Progenitor cell of endocrine pancreas (in vitro differentiated cells): ENCODE results near the gene SF3A1. TPM values are rescaled to one million over a fixed set of nuclear protein-coding genes. Genes with fewer than 3 reads are reported as not detected.
A peak's percentile ranks its signal among the peaks of the same experiment; 100 is the strongest.

ENCODE experiments used
- DNase-seq: peaks from one replicate; pipeline ENCODE4 v3.0.0; 2021; ENCODE audit warnings: low spot score; ENCODE audit not compliant: unreplicated experiment
- H3K27ac Mint-ChIP-seq: 2 replicates; pipeline ENCODE4 v1.8.0; 2021; ENCODE audit warnings: mild to moderate bottlenecking, moderate library complexity, mixed read lengths
- H3K27me3 Mint-ChIP-seq: 2 replicates; pipeline ENCODE4 v1.8.0; 2021; ENCODE audit warnings: mixed read lengths
- H3K36me3 Mint-ChIP-seq: 2 replicates; pipeline ENCODE4 v1.8.0; 2022; ENCODE audit warnings: mixed read lengths; ENCODE audit not compliant: insufficient read depth
- H3K4me1 Mint-ChIP-seq: 2 replicates; pipeline ENCODE4 v1.8.0; 2021; ENCODE audit warnings: low read depth, mixed read lengths
- H3K4me3 Mint-ChIP-seq: 2 replicates; pipeline ENCODE4 v1.8.0; 2021; ENCODE audit warnings: low read depth, mild to moderate bottlenecking, moderate library complexity, mixed read lengths
- H3K9me3 Mint-ChIP-seq: 2 replicates; pipeline ENCODE4 v1.8.0; 2021; ENCODE audit warnings: low read depth, mixed read lengths
- total RNA-seq: library from RNA; stranded (reverse); gene quantifications from 2 replicates; pipeline ENCODE4 v1.2.1, GENCODE V29; 2021
- TF ChIP-seq, protein P1 (sequence below): fragments of 200-600 bp; sonication (generic); IDR thresholded peaks from one replicate; pipeline ENCODE4 v1.5.0; 2021; ENCODE audit warnings: antibody characterized with exemption, mild to moderate bottlenecking; ENCODE audit not compliant: unreplicated experiment

Gene SF3A1
- total RNA-seq, 1 donor from 2014 or later: 165 TPM

DNA sequence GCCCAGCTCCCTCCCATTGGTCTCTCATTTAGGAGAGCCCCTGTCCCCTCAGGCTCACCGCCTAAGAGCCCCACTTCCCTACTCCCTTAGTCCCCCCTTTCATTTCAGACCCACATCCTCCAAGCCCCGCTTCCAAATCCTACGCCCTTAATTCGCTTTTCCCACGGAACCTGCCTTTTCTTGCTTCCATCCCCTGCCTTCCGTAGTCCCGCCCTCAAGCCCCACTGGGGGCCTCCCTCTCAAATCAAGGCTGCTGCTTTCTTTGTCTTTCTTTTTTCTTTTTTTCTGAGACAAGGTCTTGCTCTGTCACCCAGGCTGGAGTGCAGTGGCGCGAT lies 509 bp upstream of the SF3A1 start:
- Mint-ChIP-seq H3K27me3 (no peaks in the 10 kb centered on the region), H3K27ac (peak overlapping the region; percentile 95), H3K9me3 (no peaks in the 10 kb centered on the region), H3K4me3 (peak overlapping the region; percentile 97), H3K4me1 (peaks cover 23% of the 10 kb centered on the region), H3K36me3 (peaks cover 4% of the 10 kb centered on the region)
- no peak for DNase-seq
- TF ChIP-seq, protein P1, sequence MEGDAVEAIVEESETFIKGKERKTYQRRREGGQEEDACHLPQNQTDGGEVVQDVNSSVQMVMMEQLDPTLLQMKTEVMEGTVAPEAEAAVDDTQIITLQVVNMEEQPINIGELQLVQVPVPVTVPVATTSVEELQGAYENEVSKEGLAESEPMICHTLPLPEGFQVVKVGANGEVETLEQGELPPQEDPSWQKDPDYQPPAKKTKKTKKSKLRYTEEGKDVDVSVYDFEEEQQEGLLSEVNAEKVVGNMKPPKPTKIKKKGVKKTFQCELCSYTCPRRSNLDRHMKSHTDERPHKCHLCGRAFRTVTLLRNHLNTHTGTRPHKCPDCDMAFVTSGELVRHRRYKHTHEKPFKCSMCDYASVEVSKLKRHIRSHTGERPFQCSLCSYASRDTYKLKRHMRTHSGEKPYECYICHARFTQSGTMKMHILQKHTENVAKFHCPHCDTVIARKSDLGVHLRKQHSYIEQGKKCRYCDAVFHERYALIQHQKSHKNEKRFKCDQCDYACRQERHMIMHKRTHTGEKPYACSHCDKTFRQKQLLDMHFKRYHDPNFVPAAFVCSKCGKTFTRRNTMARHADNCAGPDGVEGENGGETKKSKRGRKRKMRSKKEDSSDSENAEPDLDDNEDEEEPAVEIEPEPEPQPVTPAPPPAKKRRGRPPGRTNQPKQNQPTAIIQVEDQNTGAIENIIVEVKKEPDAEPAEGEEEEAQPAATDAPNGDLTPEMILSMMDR: no peak

DNA sequence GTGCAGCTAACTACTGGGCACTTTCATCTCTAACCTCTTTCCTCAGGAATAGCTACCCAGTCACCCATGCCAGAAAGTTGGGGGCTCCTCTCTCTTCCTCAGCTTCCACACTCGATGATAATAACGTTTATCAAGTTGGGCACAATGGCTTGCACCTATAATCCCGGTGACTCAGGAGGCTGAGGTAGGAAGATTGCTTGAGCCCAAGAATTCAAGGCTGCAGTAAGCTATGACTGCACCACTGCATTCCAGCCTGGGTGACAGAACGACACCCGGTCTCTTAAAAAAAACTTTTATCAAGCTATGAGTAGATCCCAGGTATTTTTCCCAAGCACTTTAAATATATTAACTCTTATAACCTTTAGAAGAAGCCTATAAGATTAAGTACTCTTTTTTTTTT lies 2.0 kb downstream of the SF3A1 start:
- TF ChIP-seq, protein P1: no peak
- H3K9me3 Mint-ChIP-seq: no peaks in the 10 kb centered on the region
- peaks cover 23% of the 10 kb centered on the region for H3K4me1 Mint-ChIP-seq
- DNase-seq: no peak
- no peak overlapping the region for H3K27ac Mint-ChIP-seq
- peaks cover 15% of the 10 kb centered on the region for H3K36me3 Mint-ChIP-seq
- peak overlapping the region; percentile 97 for H3K4me3 Mint-ChIP-seq
- no peaks in the 10 kb centered on the region for H3K27me3 Mint-ChIP-seq

DNA sequence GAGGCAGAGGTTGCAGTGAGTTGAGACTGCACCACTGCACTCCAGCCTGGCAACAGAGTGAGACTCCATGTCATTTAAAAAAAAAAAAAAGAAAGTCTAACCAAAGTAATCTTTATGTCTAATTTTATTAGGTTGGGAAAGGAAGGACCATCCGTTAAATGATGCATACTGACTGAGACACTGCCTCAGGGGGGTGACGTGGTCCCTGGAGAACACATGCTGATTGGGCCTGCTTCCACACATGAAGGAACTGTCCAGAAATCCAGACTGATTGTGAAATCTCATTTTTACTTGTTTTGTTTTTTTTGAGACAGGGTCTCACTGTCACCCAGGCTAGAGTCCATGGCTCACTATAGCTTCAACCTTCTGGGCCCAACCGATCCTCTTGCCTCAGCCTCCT lies 5.5 kb downstream of the SF3A1 start:
- TF ChIP-seq, protein P1: no peak
- no peak for DNase-seq
- Mint-ChIP-seq H3K4me3 (no peak overlapping the region), H3K27ac (no peak overlapping the region), H3K36me3 (peaks cover 21% of the 10 kb centered on the region), H3K27me3 (no peaks in the 10 kb centered on the region), H3K4me1 (peaks cover 17% of the 10 kb centered on the region), H3K9me3 (no peaks in the 10 kb centered on the region)

DNA sequence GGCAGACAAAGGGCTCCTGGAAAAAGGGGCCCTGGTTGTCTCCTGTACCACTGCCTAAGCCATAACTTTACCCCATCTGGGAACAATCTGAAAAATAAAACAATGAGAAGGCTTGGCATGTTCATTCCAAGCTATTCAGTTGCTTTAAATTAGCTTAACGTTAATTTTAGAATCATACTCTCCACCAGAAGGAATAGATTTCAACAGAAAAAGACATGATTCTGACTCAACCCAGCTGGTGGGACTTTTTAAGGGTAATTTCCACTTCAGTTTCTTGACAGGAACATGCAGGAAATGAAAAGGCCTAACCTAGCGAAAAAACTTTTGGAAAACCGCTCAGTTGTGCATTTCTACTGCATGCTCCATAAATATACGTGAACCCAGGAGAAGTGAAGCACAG lies 7.9 kb downstream of the SF3A1 start:
- H3K4me3 Mint-ChIP-seq: no peak overlapping the region
- TF ChIP-seq, protein P1: no peak
- H3K9me3 Mint-ChIP-seq: no peaks in the 10 kb centered on the region
- H3K27ac Mint-ChIP-seq: peak overlapping the region; percentile 27
- H3K27me3 Mint-ChIP-seq: no peaks in the 10 kb centered on the region
- DNase-seq: no peak
- H3K36me3 Mint-ChIP-seq: peaks cover 22% of the 10 kb centered on the region
- H3K4me1 Mint-ChIP-seq: no peaks in the 10 kb centered on the region

DNA sequence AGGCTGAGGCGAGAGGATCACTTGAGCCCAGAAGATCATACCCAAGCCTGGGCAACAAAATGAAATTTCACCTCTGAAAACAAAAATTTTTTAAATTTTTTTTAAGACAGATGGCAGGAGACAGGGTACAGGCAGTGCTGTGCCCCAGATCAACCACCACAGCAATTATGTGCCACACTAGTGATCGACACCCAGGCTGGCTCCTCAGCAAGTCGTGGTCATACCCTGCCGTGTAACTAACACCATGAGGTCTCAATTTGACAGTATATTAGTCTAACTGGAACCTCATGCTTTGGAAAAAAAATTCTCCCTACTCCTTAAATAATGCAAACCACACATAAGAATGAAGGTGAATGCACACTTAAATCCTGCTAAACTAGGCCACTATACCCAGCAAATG lies 8.3 kb downstream of the SF3A1 start:
- Mint-ChIP-seq H3K36me3 (peaks cover 23% of the 10 kb centered on the region), H3K4me3 (no peak overlapping the region), H3K9me3 (no peaks in the 10 kb centered on the region), H3K27ac (peak overlapping the region; percentile 27), H3K4me1 (no peaks in the 10 kb centered on the region), H3K27me3 (no peaks in the 10 kb centered on the region)
- no peak for DNase-seq
- TF ChIP-seq, protein P1: no peak
